T-helper 2 cell treated with Interferon-gamma antibody and Interleukin-4, amounts not matched to agents 5 μg/mL and 100 μg/mL, for 36 hours (primary cell): ENCODE data around the gene NXPE4.
"Not testable (repeated sequence)": the region's sequence is repeated elsewhere in the genome, so short reads cannot be mapped to it uniquely, and the experiment has no call there.

Experiments
- DNase-seq: peaks from one replicate; pipeline ENCODE4 v3.0.0; 2021; ENCODE audit warnings: low spot score
- H3K27ac Mint-ChIP-seq: one replicate; pipeline ENCODE4 v1.8.0; 2021; ENCODE audit warnings: mild to moderate bottlenecking, mixed read lengths
- H3K27me3 Mint-ChIP-seq: one replicate; pipeline ENCODE4 v1.8.0; 2021; ENCODE audit warnings: low read depth, mixed read lengths
- H3K36me3 Mint-ChIP-seq: one replicate; pipeline ENCODE4 v1.8.0; 2021; ENCODE audit warnings: low read depth, mixed read lengths
- H3K4me1 Mint-ChIP-seq: one replicate; pipeline ENCODE4 v1.8.0; 2021; ENCODE audit warnings: low read depth, mixed read lengths
- H3K4me3 Mint-ChIP-seq: one replicate; pipeline ENCODE4 v1.8.0; 2022; ENCODE audit warnings: mild to moderate bottlenecking, moderate library complexity, mixed read lengths
- H3K9me3 Mint-ChIP-seq: one replicate; pipeline ENCODE4 v1.8.0; 2021; ENCODE audit warnings: mixed read lengths

The NXPE4 gene

GRCh38 chr11:114615448-114616361 lies 20.1 kb upstream of the NXPE4 start:
- Mint-ChIP-seq H3K27ac (no peak overlapping the region), H3K9me3 (peaks cover 30% of the 10 kb centered on the region), H3K4me1 (no peaks in the 10 kb centered on the region), H3K27me3 (no peaks in the 10 kb centered on the region), H3K4me3 (no peak overlapping the region), H3K36me3 (no peaks in the 10 kb centered on the region)
- DNase-seq: no peak

- Mint-ChIP-seq H3K27ac (no peak overlapping the region), H3K4me3 (no peak overlapping the region), H3K4me1 (no peaks in the 10 kb centered on the region), H3K36me3 (no peaks in the 10 kb centered on the region), H3K27me3 (no peaks in the 10 kb centered on the region), H3K9me3 (peaks cover 26% of the 10 kb centered on the region)
- DNase-seq: no peak
These were observed 18.6 kb upstream of the NXPE4 start for GRCh38 chr11:114614127-114614720.

GRCh38 chr11:114613094-114613493 lies 17.5 kb upstream of the NXPE4 start:
- H3K27ac Mint-ChIP-seq, DNase-seq, H3K4me3 Mint-ChIP-seq, H3K4me1 Mint-ChIP-seq, H3K36me3 Mint-ChIP-seq, H3K27me3 Mint-ChIP-seq: not testable (repeated sequence)
- peaks cover 23% of the 10 kb centered on the region for H3K9me3 Mint-ChIP-seq

GRCh38 chr11:114612686-114613085 lies 17.1 kb upstream of the NXPE4 start:
- no peaks in the 10 kb centered on the region for H3K36me3 Mint-ChIP-seq

GRCh38 chr11:114612199-114612598 lies 16.6 kb upstream of the NXPE4 start:
- peaks cover 31% of the 10 kb centered on the region for H3K9me3 Mint-ChIP-seq
- not testable (repeated sequence) for DNase-seq, H3K27me3 Mint-ChIP-seq, H3K4me1 Mint-ChIP-seq, H3K36me3 Mint-ChIP-seq, H3K4me3 Mint-ChIP-seq, H3K27ac Mint-ChIP-seq

More at GRCh38 chr11:114612686-114613085, 17.1 kb upstream of the NXPE4 start:
- Mint-ChIP-seq H3K27ac (no peak overlapping the region), H3K27me3 (no peaks in the 10 kb centered on the region), H3K4me3 (no peak overlapping the region), H3K4me1 (no peaks in the 10 kb centered on the region), H3K9me3 (peaks cover 26% of the 10 kb centered on the region)
- DNase-seq: no peak

GRCh38 chr11:114610984-114611944 lies 15.7 kb upstream of the NXPE4 start:
- Mint-ChIP-seq H3K9me3 (peaks cover 32% of the 10 kb centered on the region), H3K27ac (no peak overlapping the region), H3K36me3 (no peaks in the 10 kb centered on the region), H3K4me3 (no peak overlapping the region), H3K27me3 (no peaks in the 10 kb centered on the region), H3K4me1 (no peaks in the 10 kb centered on the region)
- DNase-seq: no peak

GRCh38 chr11:114610550-114610949 lies 15.0 kb upstream of the NXPE4 start:
- Mint-ChIP-seq H3K27me3 (no peaks in the 10 kb centered on the region), H3K4me1 (no peaks in the 10 kb centered on the region), H3K27ac (no peak overlapping the region), H3K36me3 (no peaks in the 10 kb centered on the region), H3K4me3 (no peak overlapping the region), H3K9me3 (peaks cover 32% of the 10 kb centered on the region)
- no peak for DNase-seq

GRCh38 chr11:114609429-114609828 lies 13.8 kb upstream of the NXPE4 start:
- Mint-ChIP-seq H3K9me3 (peaks cover 30% of the 10 kb centered on the region), H3K27ac (no peak overlapping the region), H3K4me1 (no peaks in the 10 kb centered on the region), H3K36me3 (no peaks in the 10 kb centered on the region), H3K4me3 (no peak overlapping the region), H3K27me3 (no peaks in the 10 kb centered on the region)
- no peak for DNase-seq

GRCh38 chr11:114608605-114609004 lies 13.0 kb upstream of the NXPE4 start:
- not testable (repeated sequence) for H3K27me3 Mint-ChIP-seq, H3K27ac Mint-ChIP-seq, H3K4me1 Mint-ChIP-seq, H3K36me3 Mint-ChIP-seq, DNase-seq, H3K4me3 Mint-ChIP-seq
- H3K9me3 Mint-ChIP-seq: peaks cover 22% of the 10 kb centered on the region

GRCh38 chr11:114607753-114608459 lies 12.3 kb upstream of the NXPE4 start:
- Mint-ChIP-seq H3K9me3 (peaks cover 19% of the 10 kb centered on the region), H3K36me3 (no peaks in the 10 kb centered on the region), H3K4me1 (no peaks in the 10 kb centered on the region), H3K4me3 (no peak overlapping the region), H3K27me3 (no peaks in the 10 kb centered on the region), H3K27ac (no peak overlapping the region)
- no peak for DNase-seq

- H3K4me3 Mint-ChIP-seq, DNase-seq, H3K4me1 Mint-ChIP-seq, H3K27ac Mint-ChIP-seq, H3K36me3 Mint-ChIP-seq, H3K27me3 Mint-ChIP-seq: not testable (repeated sequence)
- H3K9me3 Mint-ChIP-seq: peaks cover 16% of the 10 kb centered on the region
These were observed 11.2 kb upstream of the NXPE4 start for GRCh38 chr11:114606802-114607075.

GRCh38 chr11:114606003-114606801 lies 10.6 kb upstream of the NXPE4 start:
- Mint-ChIP-seq H3K36me3 (no peaks in the 10 kb centered on the region), H3K9me3 (peaks cover 12% of the 10 kb centered on the region), H3K4me1 (no peaks in the 10 kb centered on the region), H3K27ac (no peak overlapping the region), H3K27me3 (no peaks in the 10 kb centered on the region), H3K4me3 (no peak overlapping the region)
- no peak for DNase-seq

GRCh38 chr11:114605370-114605769 lies 9.8 kb upstream of the NXPE4 start:
- Mint-ChIP-seq H3K27me3 (no peaks in the 10 kb centered on the region), H3K4me3 (no peak overlapping the region), H3K27ac (no peak overlapping the region), H3K9me3 (peaks cover 8% of the 10 kb centered on the region), H3K4me1 (no peaks in the 10 kb centered on the region), H3K36me3 (no peaks in the 10 kb centered on the region)
- DNase-seq: no peak
